CD4-positive, alpha-beta T cell treated with Interleukin-1 beta for 1 hour (primary cell): ENCODE measurements around the gene SFXN4.
"Not testable (repeated sequence)": the region's sequence is repeated elsewhere in the genome, so short reads cannot be mapped to it uniquely, and the experiment has no call there.

Experiments
- DNase-seq, 2 donors: peaks; one replicate each; pipeline ENCODE4 v3.0.0-alpha.2; 2020 to 2022

The SFXN4 gene

DNA sequence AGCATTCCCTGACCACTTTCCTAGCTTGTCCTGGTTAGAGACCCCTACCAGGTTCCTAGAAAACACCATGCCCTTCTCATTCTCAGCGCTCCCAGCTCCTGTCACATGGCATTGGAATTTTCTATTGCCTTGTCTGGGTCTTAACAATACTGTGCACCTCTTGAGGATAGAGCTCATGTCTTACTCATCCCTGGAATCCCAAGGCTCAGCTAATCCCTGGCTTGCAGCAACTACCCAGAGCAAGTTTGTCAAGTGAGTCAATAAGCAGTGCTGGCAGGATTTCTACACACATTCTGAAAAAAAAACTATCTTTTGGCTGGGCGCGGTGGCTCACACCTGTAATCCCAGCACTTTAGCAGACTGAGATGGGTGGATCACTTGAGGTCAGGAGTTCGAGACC lies 24.8 kb upstream of the SFXN4 start:
- no peak for DNase-seq

DNA sequence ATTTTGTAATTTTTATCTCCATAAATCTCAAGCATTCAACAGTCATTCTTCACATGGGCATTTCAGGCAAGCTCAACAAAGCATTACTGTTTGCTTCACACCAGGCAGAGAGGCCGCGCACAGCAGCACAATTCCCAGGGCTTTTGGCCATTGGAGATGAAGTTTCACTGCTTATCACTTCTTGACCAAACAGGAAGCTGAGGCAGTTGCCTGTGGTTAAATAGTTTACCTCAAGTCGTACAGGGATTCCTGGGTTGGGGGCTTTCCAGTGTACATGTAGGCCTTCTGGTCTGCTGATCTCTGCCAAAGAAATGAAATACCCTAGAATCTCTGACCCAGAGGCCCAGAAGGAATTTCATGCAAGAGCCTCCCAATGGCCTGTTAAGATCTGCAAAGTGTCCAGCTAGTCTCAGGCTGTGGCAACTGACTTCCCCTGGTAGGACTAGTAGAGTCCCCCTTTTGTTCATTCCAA lies 24.3 kb upstream of the SFXN4 start:
- DNase-seq: peak in 1 of 2 donors; percentile 12

DNA sequence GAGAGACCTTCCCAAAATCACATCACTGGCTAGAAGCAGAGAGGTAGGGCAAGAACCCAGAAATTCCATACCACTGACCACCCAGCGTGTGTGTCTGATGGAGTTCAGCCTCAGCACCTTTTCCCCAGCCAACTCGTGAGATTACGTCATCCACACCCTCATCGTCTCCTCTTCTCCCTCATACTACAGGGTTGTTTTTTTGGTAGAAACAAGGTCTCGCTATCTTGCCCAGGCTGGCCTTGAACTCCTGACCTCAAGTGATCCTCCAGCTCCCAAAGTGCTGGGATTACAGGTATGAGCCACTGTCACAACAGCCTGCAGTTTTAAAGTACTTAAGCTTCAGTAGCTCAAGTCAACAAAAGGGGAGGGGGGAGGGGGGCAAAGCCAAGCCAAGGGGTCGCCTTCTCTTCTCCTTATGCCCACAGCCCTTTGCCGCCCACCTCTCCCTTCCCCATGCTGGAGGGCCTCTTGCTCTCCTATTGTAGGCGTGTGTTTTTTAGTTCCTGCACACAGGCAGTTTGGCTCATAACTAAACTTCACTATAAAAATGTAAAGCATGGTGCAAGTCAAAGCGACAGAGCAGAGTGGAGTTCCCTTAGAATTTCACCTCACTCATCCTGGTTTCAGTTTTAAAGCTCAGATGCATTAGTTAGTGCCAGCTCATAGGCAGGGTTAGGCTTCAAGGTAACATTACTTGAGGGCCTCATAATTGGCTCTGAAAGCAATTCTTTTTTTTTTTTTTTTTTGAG lies 18.3 kb upstream of the SFXN4 start:
- DNase-seq: no peak

- not testable (repeated sequence) for DNase-seq
Observed at GRCh38 chr10:119180850-119181400, 15.4 kb upstream of the SFXN4 start.

- peak; percentile 90 for DNase-seq
Observed at GRCh38 chr10:119178372-119179119, 13.0 kb upstream of the SFXN4 start, which contains the start of gene PRDX3. Gene PRDX3 (minus strand): TSS chr10:119178812. CDS start chr10:119178790, 22 bp downstream.

GRCh38 chr10:119177708-119178371 lies 12.3 kb upstream of the SFXN4 start:
- no peak for DNase-seq

- DNase-seq: no peak
Observed at GRCh38 chr10:119176166-119176565, 10.7 kb upstream of the SFXN4 start.

GRCh38 chr10:119174109-119174508 lies 8.6 kb upstream of the SFXN4 start:
- DNase-seq: no peak

- no peak for DNase-seq
Observed at GRCh38 chr10:119167041-119167440, 1.5 kb upstream of the SFXN4 start.

GRCh38 chr10:119166564-119166963 lies 1.1 kb upstream of the SFXN4 start:
- no peak for DNase-seq

DNA sequence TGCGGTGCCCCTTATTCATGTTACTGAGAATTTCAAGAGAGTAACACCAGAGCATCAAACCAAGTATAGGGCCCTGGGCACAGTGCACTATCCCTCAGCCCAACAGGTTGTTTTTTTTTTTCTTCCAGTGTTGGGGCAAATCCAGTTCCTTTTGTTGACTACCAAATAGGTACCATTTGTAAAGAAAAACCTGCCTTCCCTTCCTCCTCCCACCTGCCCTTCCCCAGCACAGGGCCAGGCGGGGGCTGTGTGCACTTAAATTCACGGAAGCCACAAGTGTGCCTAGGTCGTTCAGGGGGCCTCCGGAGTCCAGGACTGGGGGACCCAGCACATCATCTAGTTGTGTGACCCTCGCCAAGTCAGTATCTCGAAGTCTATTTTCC lies 595 bp upstream of the SFXN4 start:
- DNase-seq: no peak

GRCh38 chr10:119162452-119163092 lies 2.9 kb downstream of the SFXN4 start:
- DNase-seq: no peak

DNA sequence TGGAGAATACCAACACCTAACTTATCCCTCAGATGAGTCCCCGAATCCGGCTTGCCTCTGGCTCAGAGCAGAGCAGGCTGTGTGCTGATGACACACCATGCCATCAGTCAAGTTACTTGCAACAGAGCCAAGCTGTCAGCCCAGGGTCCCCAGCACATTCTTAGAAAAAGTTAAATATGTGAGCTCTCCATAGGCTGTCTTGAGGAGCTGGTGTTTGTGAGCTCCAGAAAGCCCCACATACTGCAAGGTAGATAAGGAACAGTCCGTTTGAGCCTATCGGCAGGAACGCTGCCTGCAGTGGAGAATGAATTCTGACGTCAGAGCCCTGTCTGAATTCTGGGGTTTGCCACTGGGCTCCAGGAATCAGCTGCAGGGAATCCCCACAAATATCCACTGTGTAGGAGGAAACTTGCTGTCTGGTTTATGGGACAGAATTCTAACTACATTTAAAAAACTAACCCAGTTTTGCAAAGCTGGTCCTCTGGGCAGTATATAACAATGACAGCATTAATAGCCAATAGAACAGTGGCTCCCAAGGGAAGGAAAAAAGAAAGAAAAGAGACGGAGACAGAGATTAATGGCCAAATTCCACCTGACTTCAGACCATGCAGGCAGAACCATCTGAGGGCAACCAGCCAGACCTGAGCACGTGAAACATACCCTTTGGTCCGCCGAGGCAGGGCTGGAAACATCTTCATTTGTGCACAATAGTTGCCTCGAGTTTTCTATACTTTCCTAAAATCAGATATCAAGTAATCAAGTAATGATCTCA lies 3.6 kb downstream of the SFXN4 start:
- no peak for DNase-seq

- no peak for DNase-seq
Observed at GRCh38 chr10:119159332-119159731, 6.2 kb downstream of the SFXN4 start.

- no peak for DNase-seq
Observed at GRCh38 chr10:119153661-119154060, 11.9 kb downstream of the SFXN4 start.

- DNase-seq: no peak
Observed at GRCh38 chr10:119153041-119153440, 12.5 kb downstream of the SFXN4 start.

- DNase-seq: not testable (repeated sequence)
Observed at GRCh38 chr10:119151601-119152000, 13.9 kb downstream of the SFXN4 start.

DNA sequence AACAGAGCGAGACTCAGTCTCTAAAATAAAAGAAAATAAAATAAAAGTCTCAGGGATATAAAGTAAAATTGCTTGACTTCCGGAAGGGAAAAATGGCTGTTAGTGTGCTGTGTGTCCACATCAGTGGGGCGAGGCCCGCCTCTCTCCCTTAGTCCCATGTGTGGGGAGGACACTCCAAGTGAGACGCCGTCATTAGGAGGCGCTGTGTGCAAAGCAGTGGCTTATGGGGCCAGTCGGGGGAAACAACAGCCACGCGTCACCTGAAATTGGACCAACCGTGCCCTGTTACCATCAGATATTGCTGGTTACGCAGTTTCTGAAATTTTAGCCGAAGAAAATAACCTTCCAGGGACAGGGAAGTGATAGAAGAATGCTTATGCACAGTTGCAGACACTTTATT lies 15.8 kb downstream of the SFXN4 start:
- DNase-seq: no peak

GRCh38 chr10:119149157-119149556 lies 16.4 kb downstream of the SFXN4 start:
- DNase-seq: no peak

GRCh38 chr10:119143657-119144056 lies 21.9 kb downstream of the SFXN4 start:
- no peak for DNase-seq

- DNase-seq: no peak
Observed at GRCh38 chr10:119140603-119141245, 24.8 kb downstream of the SFXN4 start.
